HG03066 (cell line): Measurements from ENCODE around the gene PRAMEF12.
"Not testable (repeated sequence)": the region's sequence is repeated elsewhere in the genome, so short reads cannot be mapped to it uniquely, and the experiment has no call there.

Experiments used
- ATAC-seq: cut with Tn5 transposase; IDR thresholded peaks from one replicate; pipeline ENCODE4 v1.9.1; 2021; ENCODE audit warnings: low read depth; ENCODE audit not compliant: unreplicated experiment

PRAMEF12 gene

GRCh38 chr1:12769976-12770505, 3.5 kb upstream of the PRAMEF12 start:
- ATAC-seq = no peak

- no peak for ATAC-seq
These were observed 2.9 kb upstream of the PRAMEF12 start for GRCh38 chr1:12770620-12771019.

GRCh38 chr1:12771186-12771585, 2.4 kb upstream of the PRAMEF12 start:
- no peak for ATAC-seq

- ATAC-seq = no peak
These were observed 1.0 kb upstream of the PRAMEF12 start for GRCh38 chr1:12772520-12772919.

- no peak for ATAC-seq
These were observed 1.3 kb downstream of the PRAMEF12 start for GRCh38 chr1:12774801-12775345.

GRCh38 chr1:12775443-12775842, 1.9 kb downstream of the PRAMEF12 start:
- no peak for ATAC-seq

- no peak for ATAC-seq
These were observed 3.4 kb downstream of the PRAMEF12 start for GRCh38 chr1:12776801-12777557.

GRCh38 chr1:12778061-12778460, 4.5 kb downstream of the PRAMEF12 start:
- ATAC-seq = no peak

GRCh38 chr1:12778907-12779306, 5.4 kb downstream of the PRAMEF12 start:
- ATAC-seq = no peak

- not testable (repeated sequence) for ATAC-seq
These were observed 8.0 kb downstream of the PRAMEF12 start for GRCh38 chr1:12781488-12781887.

- ATAC-seq = not testable (repeated sequence)
These were observed 10.2 kb downstream of the PRAMEF12 start for GRCh38 chr1:12783783-12784182.

- not testable (repeated sequence) for ATAC-seq
These were observed 11.2 kb downstream of the PRAMEF12 start for GRCh38 chr1:12784729-12785128.

- not testable (repeated sequence) for ATAC-seq
These were observed 17.6 kb downstream of the PRAMEF12 start, which contains the start of gene PRAMEF1 for GRCh38 chr1:12791097-12791496. TSS of gene PRAMEF1 (plus strand) at chr1:12791397. CDS start at chr1:12793228, 1,831 bp downstream.

- ATAC-seq = no peak
These were observed 25.4 kb downstream of the PRAMEF12 start for GRCh38 chr1:12798911-12799310.

- ATAC-seq = no peak
These were observed 26.2 kb downstream of the PRAMEF12 start for GRCh38 chr1:12799730-12800129.

GRCh38 chr1:12809933-12810332, 36.4 kb downstream of the PRAMEF12 start:
- ATAC-seq = no peak

GRCh38 chr1:12810691-12811408, 37.3 kb downstream of the PRAMEF12 start:
- ATAC-seq = no peak

GRCh38 chr1:12811409-12811784, 37.9 kb downstream of the PRAMEF12 start:
- ATAC-seq = no peak

- ATAC-seq = not testable (repeated sequence)
These were observed 45.5 kb downstream of the PRAMEF12 start for GRCh38 chr1:12819061-12819460.
